Measurements from ENCODE around the gene SLC44A4. TPM values are rescaled to one million over a fixed set of nuclear protein-coding genes. Genes with fewer than 3 reads are reported as not detected.

Gene SLC44A4
- total RNA-seq, 1 donor from 2014 or later: 53.7 TPM

DNA sequence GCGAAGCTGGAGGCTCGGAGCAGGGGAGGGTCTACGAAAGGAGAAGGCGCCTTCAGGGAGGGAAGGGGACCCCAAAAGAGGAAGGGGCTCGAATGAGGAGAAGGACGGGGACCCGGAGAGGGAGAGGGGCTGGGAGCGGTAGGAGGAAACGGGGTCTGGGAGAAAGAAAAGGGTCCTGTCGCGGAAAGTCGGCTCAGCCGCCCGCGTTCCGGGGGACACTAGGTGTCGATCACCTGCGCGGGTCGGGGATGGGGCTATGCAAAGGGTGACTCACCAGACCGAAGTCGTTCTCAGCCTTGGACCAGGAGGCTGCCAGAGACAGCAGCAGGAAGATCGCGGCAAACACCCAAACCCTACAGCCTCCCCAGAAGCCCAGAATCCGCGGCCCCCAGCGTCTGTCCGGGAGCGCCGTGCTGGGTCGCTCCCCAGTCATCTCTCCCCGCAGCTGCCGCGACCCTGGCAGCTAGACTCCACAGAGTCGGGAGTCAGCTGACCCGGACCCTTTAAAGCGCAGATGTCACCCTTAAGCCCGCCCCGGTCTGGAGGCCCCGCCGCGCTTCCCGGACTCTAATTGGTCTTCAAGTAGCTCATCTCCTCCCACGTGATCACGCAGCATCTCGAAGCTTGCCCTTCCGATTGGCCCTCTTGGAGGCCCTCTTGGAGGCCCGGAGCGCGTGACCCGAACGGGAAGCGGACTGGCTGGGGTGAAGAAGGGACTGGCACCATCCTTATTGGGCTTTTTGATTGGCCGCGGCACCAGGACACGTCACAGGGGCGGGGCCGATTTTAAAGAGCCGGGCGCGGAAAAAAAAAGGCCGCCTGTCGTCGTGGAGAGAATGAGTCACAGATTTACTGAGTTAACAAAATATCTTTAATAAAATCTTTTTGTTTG is 16.2 kb downstream of the SLC44A4 start, which contains the start of gene NEU1:
Gene NEU1, minus strand, starts transcription at position 478 of the 892 bp plus-strand sequence. Its CDS starts 45 bp downstream, at position 433.
- ATAC-seq: peak; percentile 98 to 99
- Histone ChIP-seq H3K4me3 (peak within 1 kb of the TSS; percentile 84), H3K27me3 (ENCODE audit: low read depth) (no peaks in the 10 kb centered on the region), H3K27ac (peak within 1 kb of the TSS; percentile 86), H3K4me1 (peaks cover 25% of the 10 kb centered on the region), H3K9me3 (no peaks in the 10 kb centered on the region), H3K36me3 (peaks cover 38% of the 10 kb centered on the region)
- intact Hi-C loops (cut with DNase I): no loop called here
- TF ChIP-seq, protein P1, sequence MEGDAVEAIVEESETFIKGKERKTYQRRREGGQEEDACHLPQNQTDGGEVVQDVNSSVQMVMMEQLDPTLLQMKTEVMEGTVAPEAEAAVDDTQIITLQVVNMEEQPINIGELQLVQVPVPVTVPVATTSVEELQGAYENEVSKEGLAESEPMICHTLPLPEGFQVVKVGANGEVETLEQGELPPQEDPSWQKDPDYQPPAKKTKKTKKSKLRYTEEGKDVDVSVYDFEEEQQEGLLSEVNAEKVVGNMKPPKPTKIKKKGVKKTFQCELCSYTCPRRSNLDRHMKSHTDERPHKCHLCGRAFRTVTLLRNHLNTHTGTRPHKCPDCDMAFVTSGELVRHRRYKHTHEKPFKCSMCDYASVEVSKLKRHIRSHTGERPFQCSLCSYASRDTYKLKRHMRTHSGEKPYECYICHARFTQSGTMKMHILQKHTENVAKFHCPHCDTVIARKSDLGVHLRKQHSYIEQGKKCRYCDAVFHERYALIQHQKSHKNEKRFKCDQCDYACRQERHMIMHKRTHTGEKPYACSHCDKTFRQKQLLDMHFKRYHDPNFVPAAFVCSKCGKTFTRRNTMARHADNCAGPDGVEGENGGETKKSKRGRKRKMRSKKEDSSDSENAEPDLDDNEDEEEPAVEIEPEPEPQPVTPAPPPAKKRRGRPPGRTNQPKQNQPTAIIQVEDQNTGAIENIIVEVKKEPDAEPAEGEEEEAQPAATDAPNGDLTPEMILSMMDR (IDR thresholded peaks at IDR 0.05): no peak
- DNase-seq: peak; percentile 100

DNA sequence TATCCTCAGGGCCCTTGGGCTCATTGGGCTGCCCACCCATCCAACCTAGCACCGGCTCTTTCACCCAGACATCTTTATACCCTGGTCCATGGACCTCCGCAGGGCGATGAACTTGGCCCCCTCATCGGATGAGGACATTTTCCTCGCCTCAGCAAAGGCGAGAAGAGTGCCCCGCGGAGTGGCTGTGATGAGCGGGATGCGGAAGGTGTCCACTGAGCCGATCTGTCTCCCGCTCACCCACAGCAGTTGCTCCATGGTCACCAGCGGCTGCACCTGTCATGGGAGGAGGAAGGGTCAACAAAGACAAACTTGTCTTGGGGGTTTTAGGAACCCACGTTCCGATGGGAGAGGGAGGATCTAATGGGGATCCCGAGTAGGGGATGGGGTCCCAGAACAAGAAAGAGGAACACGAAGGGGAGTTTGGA is 16.9 kb downstream of the SLC44A4 start:
- intact Hi-C loops (cut with DNase I): no loop called here
- ATAC-seq (no peak), DNase-seq (no peak)
- TF ChIP-seq, protein P1 (IDR thresholded peaks at IDR 0.05): no peak
- no peaks in the 10 kb centered on the region for H3K9me3 ChIP-seq
- H3K4me1 ChIP-seq: peaks cover 25% of the 10 kb centered on the region
- H3K36me3 ChIP-seq: peaks cover 44% of the 10 kb centered on the region
- peak overlapping the region; percentile 84 for H3K4me3 ChIP-seq
- peak overlapping the region; percentile 86 for H3K27ac ChIP-seq
- H3K27me3 ChIP-seq (ENCODE audit: low read depth): no peaks in the 10 kb centered on the region

DNA sequence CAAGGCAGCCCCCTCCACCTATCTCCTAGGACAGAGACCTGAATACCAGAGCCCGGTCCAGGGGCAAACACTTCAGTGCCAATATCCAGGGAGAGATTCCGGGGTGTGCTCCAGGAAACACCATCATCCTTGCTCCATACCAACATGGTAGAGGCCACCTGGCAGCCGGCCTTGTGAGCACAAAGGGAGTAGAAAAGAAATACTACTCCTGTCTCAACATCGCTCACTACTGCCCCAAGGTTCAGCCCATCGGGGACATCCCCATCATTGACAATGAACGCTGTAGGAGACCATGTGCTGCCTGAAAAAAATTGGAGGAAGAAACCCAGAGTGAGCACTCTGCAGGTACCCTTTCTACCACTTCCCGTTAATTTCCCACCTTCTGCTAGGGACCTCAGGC is 17.6 kb downstream of the SLC44A4 start:
- TF ChIP-seq, protein P1 (IDR thresholded peaks at IDR 0.05): no peak
- ATAC-seq (no peak), DNase-seq (no peak)
- H3K9me3 ChIP-seq: no peaks in the 10 kb centered on the region
- peaks cover 25% of the 10 kb centered on the region for H3K4me1 ChIP-seq
- no peak overlapping the region for H3K27ac ChIP-seq
- H3K27me3 ChIP-seq (ENCODE audit: low read depth): no peaks in the 10 kb centered on the region
- H3K4me3 ChIP-seq: no peak overlapping the region
- intact Hi-C loops (cut with DNase I): no loop called here
- peaks cover 48% of the 10 kb centered on the region for H3K36me3 ChIP-seq

DNA sequence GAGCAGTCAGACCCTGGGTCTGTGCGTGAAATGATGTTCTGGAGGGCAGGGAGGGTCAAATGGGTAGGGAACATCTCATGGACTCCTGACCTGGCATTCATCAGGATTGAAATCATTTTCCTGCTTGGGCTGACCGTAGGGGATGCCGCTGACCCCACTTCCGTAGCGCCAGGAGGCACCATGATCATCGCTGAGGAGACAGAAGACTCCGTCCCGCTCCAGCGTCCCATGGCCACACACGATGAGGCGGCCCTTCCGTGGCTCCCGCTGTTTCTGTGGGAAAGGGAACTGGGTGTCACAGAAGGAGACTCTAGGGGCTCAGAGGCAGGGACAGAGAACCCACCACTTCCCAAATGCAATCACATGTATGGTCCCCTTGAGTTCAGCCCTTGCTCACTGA is 18.4 kb downstream of the SLC44A4 start:
- no peaks in the 10 kb centered on the region for H3K9me3 ChIP-seq
- no peak for ATAC-seq
- H3K4me1 ChIP-seq: peaks cover 25% of the 10 kb centered on the region
- no peak for DNase-seq
- TF ChIP-seq, protein P1 (IDR thresholded peaks at IDR 0.05): no peak
- H3K4me3 ChIP-seq: no peak overlapping the region
- intact Hi-C loops (cut with DNase I): no loop called here
- H3K27ac ChIP-seq: no peak overlapping the region
- no peaks in the 10 kb centered on the region for H3K27me3 ChIP-seq (ENCODE audit: low read depth)
- H3K36me3 ChIP-seq: peaks cover 48% of the 10 kb centered on the region

DNA sequence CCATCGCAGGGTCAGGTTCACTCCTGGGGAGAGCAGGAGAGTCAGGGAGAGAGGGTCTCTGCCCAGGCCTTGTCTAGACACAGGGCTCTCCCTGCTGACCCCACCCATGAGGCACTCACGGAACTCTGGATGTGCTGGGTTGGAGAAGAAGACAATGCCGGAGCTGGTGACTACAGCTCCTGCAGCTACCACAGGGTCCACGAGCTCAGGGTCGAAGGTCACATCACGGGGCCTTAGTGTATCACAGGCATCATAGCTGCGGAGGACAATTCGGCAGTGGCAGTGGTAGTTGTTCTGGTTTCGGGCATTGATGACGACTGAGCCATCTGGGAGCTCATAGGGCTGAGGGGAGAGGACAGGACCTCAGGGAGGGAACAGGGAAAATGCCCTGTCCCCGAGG is 18.9 kb downstream of the SLC44A4 start:
- Histone ChIP-seq H3K27ac (no peak overlapping the region), H3K4me1 (peaks cover 25% of the 10 kb centered on the region), H3K27me3 (ENCODE audit: low read depth) (no peaks in the 10 kb centered on the region), H3K36me3 (peaks cover 48% of the 10 kb centered on the region), H3K4me3 (no peak overlapping the region), H3K9me3 (no peaks in the 10 kb centered on the region)
- intact Hi-C loops (cut with DNase I): no loop called here
- TF ChIP-seq, protein P1 (IDR thresholded peaks at IDR 0.05): no peak
- ATAC-seq (no peak), DNase-seq (no peak)
